ENCODE data around the gene ANXA6. TPM values are rescaled to one million over a fixed set of nuclear protein-coding genes. Genes with fewer than 3 reads are reported as not detected.

ANXA6 gene
- total and polyA plus RNA-seq, 8 donors = 37.0 to 70.8 (median 48.7) TPM

DNA sequence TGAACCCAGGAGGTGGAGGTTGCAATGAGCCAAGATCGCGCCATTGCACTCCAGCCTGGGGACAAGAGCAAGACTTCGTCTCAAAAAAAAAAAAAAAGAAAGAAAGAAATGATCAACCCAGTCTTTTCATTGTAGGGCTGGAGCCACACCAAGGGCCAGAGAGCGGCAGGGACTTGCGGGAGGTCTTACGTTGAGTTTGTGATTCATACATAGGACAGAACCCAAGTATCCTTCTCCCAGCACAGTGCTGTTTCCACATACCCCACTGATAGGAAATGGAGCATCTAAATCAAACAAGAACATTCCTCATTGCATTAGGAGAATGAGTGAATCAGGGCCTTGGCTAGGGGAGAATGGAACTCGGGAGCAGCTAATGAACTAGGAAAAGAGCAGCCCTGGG, 73.2 kb downstream of the ANXA6 start:
- TF ChIP-seq, protein P1, sequence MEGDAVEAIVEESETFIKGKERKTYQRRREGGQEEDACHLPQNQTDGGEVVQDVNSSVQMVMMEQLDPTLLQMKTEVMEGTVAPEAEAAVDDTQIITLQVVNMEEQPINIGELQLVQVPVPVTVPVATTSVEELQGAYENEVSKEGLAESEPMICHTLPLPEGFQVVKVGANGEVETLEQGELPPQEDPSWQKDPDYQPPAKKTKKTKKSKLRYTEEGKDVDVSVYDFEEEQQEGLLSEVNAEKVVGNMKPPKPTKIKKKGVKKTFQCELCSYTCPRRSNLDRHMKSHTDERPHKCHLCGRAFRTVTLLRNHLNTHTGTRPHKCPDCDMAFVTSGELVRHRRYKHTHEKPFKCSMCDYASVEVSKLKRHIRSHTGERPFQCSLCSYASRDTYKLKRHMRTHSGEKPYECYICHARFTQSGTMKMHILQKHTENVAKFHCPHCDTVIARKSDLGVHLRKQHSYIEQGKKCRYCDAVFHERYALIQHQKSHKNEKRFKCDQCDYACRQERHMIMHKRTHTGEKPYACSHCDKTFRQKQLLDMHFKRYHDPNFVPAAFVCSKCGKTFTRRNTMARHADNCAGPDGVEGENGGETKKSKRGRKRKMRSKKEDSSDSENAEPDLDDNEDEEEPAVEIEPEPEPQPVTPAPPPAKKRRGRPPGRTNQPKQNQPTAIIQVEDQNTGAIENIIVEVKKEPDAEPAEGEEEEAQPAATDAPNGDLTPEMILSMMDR (IDR thresholded peaks at IDR 0.05) = no peak
- no peak for ATAC-seq
- Histone ChIP-seq H3K4me3 (no peak overlapping the region), H3K36me3 (no peaks in the 10 kb centered on the region), H3K27ac (peak overlapping the region in 2 of 4 donors; percentile 73 to 96), H3K9me3 (no peaks in the 10 kb centered on the region), H3K27me3 (no peaks in the 10 kb centered on the region), H3K4me1 (peaks cover 7 to 32% (median 8%) of the 10 kb centered on the region in 3 donors)
- intact Hi-C loops (cut with DNase I) = no loop called here
- FAIRE-seq = no peak
- DNase-seq = no peak
- WGBS, 2 donors = 91 to 99% methylated on average over 7 of the region's 7 CpGs

DNA sequence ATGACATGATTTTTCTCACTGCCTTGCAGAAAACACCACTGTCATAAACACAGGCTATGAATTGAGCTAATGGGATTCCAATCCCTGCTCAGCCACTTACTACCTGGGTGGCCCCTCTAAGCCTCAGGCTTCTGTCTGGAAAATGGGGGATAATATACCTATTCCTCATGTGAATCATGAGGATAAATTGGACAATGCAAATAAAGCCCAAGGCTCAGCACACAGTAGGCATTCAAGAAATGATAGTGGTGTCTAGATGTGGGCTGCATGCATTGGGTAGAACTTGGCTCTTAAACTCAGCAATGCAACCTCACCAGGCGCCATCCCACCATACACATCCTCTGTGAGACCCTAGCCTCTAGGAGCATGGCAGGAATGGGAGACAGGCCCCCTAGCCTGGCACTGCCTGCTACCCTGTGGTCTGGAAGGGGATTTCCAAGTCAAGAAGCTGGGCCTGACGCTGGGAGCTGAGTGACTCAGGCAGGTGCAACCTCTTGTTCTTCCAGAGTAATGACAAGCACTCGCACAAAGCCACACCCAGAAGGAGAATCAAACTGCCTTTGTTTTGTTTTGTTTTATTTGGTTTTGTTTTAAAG, 74.4 kb downstream of the ANXA6 start:
- peaks cover 8 to 41% (median 19%) of the 10 kb centered on the region in 3 donors for H3K4me1 ChIP-seq
- peak overlapping the region in 2 of 4 donors; percentile 96 to 99 for H3K27ac ChIP-seq
- no peaks in the 10 kb centered on the region for H3K36me3 ChIP-seq
- H3K9me3 ChIP-seq = no peaks in the 10 kb centered on the region
- WGBS, 2 donors = 65 to 73% methylated on average over 3 of the region's 3 CpGs
- intact Hi-C loops (cut with DNase I) = no loop called here
- no peak for DNase-seq
- no peak overlapping the region for H3K4me3 ChIP-seq
- ATAC-seq = peak in 2 of 4 donors; percentile 3 to 4
- no peak for FAIRE-seq
- TF ChIP-seq, protein P1 (IDR thresholded peaks at IDR 0.05) = no peak
- no peaks in the 10 kb centered on the region for H3K27me3 ChIP-seq

DNA sequence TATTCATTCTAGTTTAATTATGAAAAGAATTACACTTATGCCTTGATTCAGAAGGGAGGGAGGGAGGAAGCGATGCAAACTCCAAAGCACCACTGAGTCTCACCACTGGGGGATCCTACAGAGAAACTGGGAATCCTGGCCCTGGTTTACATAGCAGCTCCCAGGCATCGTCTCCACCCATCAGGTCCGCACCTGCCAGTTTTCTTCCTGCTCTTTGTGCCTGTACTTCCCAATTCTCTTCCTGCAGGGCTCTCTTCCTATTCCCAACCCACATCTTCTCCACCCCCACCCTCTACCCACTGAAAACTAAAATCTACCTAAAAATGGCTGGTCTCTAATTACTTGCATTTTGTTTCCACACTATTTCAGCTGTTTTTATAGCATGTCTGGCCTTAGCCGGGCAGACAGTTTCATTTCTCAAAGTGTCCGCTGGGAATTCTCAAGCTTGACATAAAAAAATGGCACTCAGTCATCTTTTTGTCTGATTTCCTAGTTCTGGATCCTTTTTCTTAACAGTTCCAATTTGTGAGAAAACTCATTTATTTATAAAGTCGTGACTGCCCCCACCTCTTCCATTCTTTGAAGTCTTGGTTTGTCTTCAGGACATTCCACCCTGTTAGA, 75.2 kb downstream of the ANXA6 start:
- ATAC-seq (no peak), FAIRE-seq (no peak), DNase-seq (no peak)
- peak overlapping the region in 2 of 4 donors; percentile 96 to 99 for H3K27ac ChIP-seq
- no peaks in the 10 kb centered on the region for H3K27me3 ChIP-seq
- intact Hi-C loops (cut with DNase I) = no loop called here
- TF ChIP-seq, protein P1 (IDR thresholded peaks at IDR 0.05) = no peak
- no peaks in the 10 kb centered on the region for H3K36me3 ChIP-seq
- 74 to 75% methylated on average over 6 of the region's 6 CpGs for WGBS, 2 donors
- H3K4me1 ChIP-seq = peaks cover 8 to 45% (median 22%) of the 10 kb centered on the region in 3 donors
- no peaks in the 10 kb centered on the region for H3K9me3 ChIP-seq
- peak overlapping the region in 2 of 4 donors; percentile 89 to 97 for H3K4me3 ChIP-seq

DNA sequence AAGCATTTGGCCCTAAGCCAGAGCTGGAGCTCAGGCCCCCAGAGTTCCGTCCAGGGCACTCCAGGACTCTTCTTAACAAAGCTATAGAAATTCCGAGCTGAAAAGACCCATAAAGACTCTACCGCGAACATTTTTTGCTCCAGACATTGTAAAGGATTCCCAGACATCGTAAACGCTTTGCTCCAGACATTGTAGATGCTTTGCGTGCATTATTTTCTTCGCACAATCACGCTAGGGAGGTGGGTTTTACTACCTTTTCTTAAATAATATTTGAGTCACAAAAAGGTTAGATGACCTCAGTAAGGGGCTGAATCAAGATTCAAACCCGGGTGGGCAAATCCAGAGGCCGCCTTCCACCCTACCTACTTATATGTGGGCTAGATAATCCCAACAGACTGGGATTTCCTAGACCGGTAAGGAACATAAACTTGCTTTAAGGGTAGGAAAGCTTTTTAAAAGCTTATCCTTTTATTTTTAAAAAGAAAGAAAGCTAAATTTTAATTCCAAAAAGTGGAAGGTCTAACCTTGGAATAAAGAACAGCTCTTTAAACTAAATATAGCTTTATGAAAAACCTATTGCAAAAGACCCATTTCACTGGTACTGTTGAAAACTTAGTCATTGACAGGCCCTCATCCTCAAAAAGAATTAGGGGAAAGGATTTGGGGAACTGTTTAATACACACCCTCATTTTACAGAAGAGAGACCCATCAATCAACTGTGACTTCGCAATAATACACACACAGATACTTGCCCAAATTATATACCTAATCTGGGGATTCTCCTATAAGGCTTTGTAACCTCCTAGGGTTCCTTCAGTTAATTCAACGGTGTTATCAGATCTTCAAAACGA, 75.9 kb downstream of the ANXA6 start:
- H3K27ac ChIP-seq = peak overlapping the region; percentile 86 to 99 (median 96)
- H3K4me3 ChIP-seq = peak overlapping the region; percentile 78 to 97 (median 88)
- no peaks in the 10 kb centered on the region for H3K9me3 ChIP-seq
- FAIRE-seq (no peak), ATAC-seq (no peak), DNase-seq (no peak)
- no peaks in the 10 kb centered on the region for H3K27me3 ChIP-seq
- H3K36me3 ChIP-seq = no peaks in the 10 kb centered on the region
- intact Hi-C loops (cut with DNase I) = no loop called here
- peaks cover 8 to 45% (median 23%) of the 10 kb centered on the region in 3 donors for H3K4me1 ChIP-seq
- TF ChIP-seq, protein P1 (IDR thresholded peaks at IDR 0.05) = no peak
- WGBS, 2 donors = 9 to 12% methylated on average over 15 of the region's 15 CpGs

Data from pancreas (tissue), 10 donors.